K562 (cell line): ENCODE results near the gene SCML2. TPM values are rescaled to one million over a fixed set of nuclear protein-coding genes. Genes with fewer than 3 reads are reported as not detected.

ENCODE experiments used
- ATAC-seq: fragments of 200-7000 bp; cut with Tn5 transposase; 3 replicates; pipeline ENCODE4 v1.9.1; 2020; ENCODE audit warnings: moderate library complexity
- BruUV-seq: library from RNA; stranded (reverse); fragments of 400-500 nt; replicated peaks from 2 replicates; lab custom pipeline; 2021; lab: Mats Ljungman, UMichigan
- CTCF ChIA-PET: fragments of 300-600 bp; formaldehyde crosslinking; extraction: SDS; loops from one replicate; lab custom pipeline; 2021; ENCODE audit warnings: low intra/inter-chr PET ratio; lab: Yijun Ruan, JAX
- POLR2A ChIA-PET: fragments of 300-600, 350-650 bp; sonication (Branson Sonifier 250); formaldehyde crosslinking; extraction: SDS; loops from one replicate; lab custom pipeline; 2021; ENCODE audit warnings: antibody characterized with exemption, inconsistent platforms; lab: Yijun Ruan, JAX
- DNase-seq, 4 experiments: peaks; one replicate each; pipeline versions ENCODE4 v3.0.0 to v3.0.0-alpha.2; 2011 to 2018; ENCODE audit warnings: low spot score in 3 of 4, mixed read lengths in 3 of 4; ENCODE audit errors: extremely low read depth in 1 of 4
- FAIRE-seq: peaks from 2 replicates; lab custom pipeline; 2011; peaks lifted over from hg19 to GRCh38; lab: Jason Lieb, UNC
- H2AFZ ChIP-seq: 2 replicates; pipeline ENCODE4 v1.6.0; 2011; ENCODE audit warnings: low read depth, low read length, control low read depth, inconsistent platforms
- H3K27ac ChIP-seq: fragments of 200-600 bp; 3 replicates; pipeline ENCODE4 v1.8.0; 2011; ENCODE audit warnings: low read depth, mild to moderate bottlenecking, control low read depth, inconsistent platforms, low read length, moderate library complexity, mixed read lengths; ENCODE audit errors: extremely low read depth
- H3K27me3 ChIP-seq, 2 experiments: fragments of 300-600 bp in 1 of 2; 2 replicates in 1 of 2; 3 replicates in 1 of 2; pipeline versions ENCODE4 v1.6.0 to v1.8.0; 2011; ENCODE audit warnings: inconsistent platforms in 2 of 2, low read length in 2 of 2, mild to moderate bottlenecking in 1 of 2, mixed read lengths in 1 of 2, moderate library complexity in 1 of 2; ENCODE audit not compliant: control insufficient read depth in 2 of 2, insufficient read depth in 2 of 2
- H3K36me3 ChIP-seq: fragments of 300-600 bp; 3 replicates; pipeline ENCODE4 v1.8.0; 2011; ENCODE audit warnings: mild to moderate bottlenecking, low read length, inconsistent platforms; ENCODE audit not compliant: control insufficient read depth, insufficient read depth
- H3K4me1 ChIP-seq, 2 experiments: fragments of 200-600 bp in 1 of 2; replicated peaks in 1 of 2; 2 replicates in 1 of 2; 3 replicates in 1 of 2; pipeline versions ENCODE4 v1.5.1 to v1.8.0; 2011; ENCODE audit warnings: inconsistent platforms in 2 of 2, low read length in 2 of 2, mild to moderate bottlenecking in 1 of 2, mixed read lengths in 1 of 2, moderate library complexity in 1 of 2; ENCODE audit not compliant: control insufficient read depth in 2 of 2, insufficient read depth in 2 of 2
- H3K4me2 ChIP-seq: 2 replicates; pipeline ENCODE4 v1.6.1; 2011; ENCODE audit warnings: low read length, control low read depth, inconsistent platforms, mixed read lengths; ENCODE audit not compliant: insufficient read depth
- H3K4me3 ChIP-seq: fragments of 200-600 bp; sonication (generic), shearing (Covaris generic); 2 replicates; pipeline ENCODE4 v1.5.1; 2016; ENCODE audit warnings: control low read depth, inconsistent platforms
- H3K79me2 ChIP-seq: fragments of 200-600 bp; 3 replicates; pipeline ENCODE4 v1.8.0; 2011; ENCODE audit warnings: low read length, inconsistent platforms; ENCODE audit not compliant: control insufficient read depth, insufficient read depth
- H3K9ac ChIP-seq, 2 experiments: 2 replicates each; pipeline versions ENCODE4 v1.6.0 to v1.6.1; 2011; ENCODE audit warnings: low read depth in 2 of 2, low read length in 2 of 2, control low read depth in 1 of 2, inconsistent platforms in 1 of 2, mild to moderate bottlenecking in 1 of 2, mixed read lengths in 1 of 2; ENCODE audit not compliant: insufficient read depth in 1 of 2
- H3K9me1 ChIP-seq: one replicate; pipeline ENCODE4 v1.6.0; 2011; ENCODE audit warnings: inconsistent platforms, mild to moderate bottlenecking, low read length, moderate library complexity; ENCODE audit not compliant: control insufficient read depth, insufficient read depth
- H3K9me3 ChIP-seq: replicated peaks from 2 replicates; pipeline ENCODE4 v1.5.1; 2011; ENCODE audit warnings: low read depth, low read length, inconsistent platforms; ENCODE audit not compliant: control insufficient read depth, insufficient read depth
- H4K20me1 ChIP-seq: replicated peaks from 2 replicates; pipeline ENCODE4 v1.6.1; 2011; ENCODE audit warnings: low read length, inconsistent platforms, mixed read lengths; ENCODE audit not compliant: control insufficient read depth, insufficient read depth
- CREB3 ChIP-seq: fragments of 450-650 bp; conservative IDR thresholded peaks from 2 replicates; pipeline ENCODE4 v1.6.1; 2016; ENCODE audit warnings: missing genetic modification characterization, low read depth, mild to moderate bottlenecking, missing compliant biosample characterization, moderate library complexity
- CXXC5 ChIP-seq: fragments of 250-450 bp; sonication (Bioruptor Pico); IDR thresholded peaks from 2 replicates; pipeline ENCODE4 v1.8.0; 2022; ENCODE audit warnings: inconsistent platforms, mild to moderate bottlenecking, moderate library complexity
- ETV5 ChIP-seq: sonication (generic); formaldehyde crosslinking; IDR thresholded peaks from 2 replicates; pipeline ENCODE4 v1.4.0; 2020; ENCODE audit warnings: low read depth, mild to moderate bottlenecking, missing genetic modification reagents
- FOXK1 ChIP-seq: sonication (generic); formaldehyde crosslinking; IDR thresholded peaks from 2 replicates; pipeline ENCODE4 v1.8.0; 2022; ENCODE audit warnings: missing genetic modification reagents, mild to moderate bottlenecking, borderline replicate concordance
- GTF2E2 ChIP-seq: fragments of 200-800 bp; sonication (Bioruptor generic); IDR thresholded peaks from 2 replicates; pipeline ENCODE4 v1.6.1; 2016; ENCODE audit warnings: missing genetic modification characterization, missing compliant biosample characterization
- MEIS2 ChIP-seq: fragments of 450-650 bp; IDR thresholded peaks from 2 replicates; pipeline ENCODE4 v1.6.1; 2014; ENCODE audit warnings: mild to moderate bottlenecking; ENCODE audit not compliant: partially characterized antibody
- MYBL2 ChIP-seq, 2 experiments: fragments of 450-650 bp in 1 of 2; sonication (generic) in 1 of 2; formaldehyde crosslinking in 1 of 2; IDR thresholded peaks; 2 replicates each; pipeline versions ENCODE4 v1.6.1 to v1.8.1; 2017 to 2022; ENCODE audit warnings: borderline replicate concordance in 1 of 2, inconsistent platforms in 1 of 2, low read depth in 1 of 2, mild to moderate bottlenecking in 1 of 2, missing genetic modification reagents in 1 of 2, moderate library complexity in 1 of 2
- PBX2 ChIP-seq, 2 experiments: IDR thresholded peaks in 1 of 2; conservative IDR thresholded peaks in 1 of 2; 2 replicates each; pipeline ENCODE4 v1.6.1; 2016; ENCODE audit warnings: low read depth in 2 of 2, mild to moderate bottlenecking in 1 of 2, missing compliant biosample characterization in 1 of 2, missing genetic modification characterization in 1 of 2, moderate library complexity in 1 of 2
- POLR2AphosphoS2 ChIP-seq: IDR thresholded peaks from 2 replicates; pipeline ENCODE4 v1.6.1; 2012; ENCODE audit warnings: low read length, improper control_type of control experiment
- RB1 ChIP-seq: fragments of 450-650 bp; IDR thresholded peaks from 2 replicates; pipeline ENCODE4 v1.6.1; 2017; ENCODE audit warnings: low read depth, mild to moderate bottlenecking
- SLC30A9 ChIP-seq: fragments of 250-450 bp; sonication (Bioruptor Pico); IDR thresholded peaks from 2 replicates; pipeline ENCODE4 v1.8.0; 2022; ENCODE audit warnings: mild to moderate bottlenecking, moderate library complexity
- STAT6 ChIP-seq: sonication (generic); formaldehyde crosslinking; IDR thresholded peaks from 2 replicates; pipeline ENCODE4 v1.8.1; 2023; ENCODE audit warnings: mild to moderate bottlenecking, missing genetic modification reagents
- ZNF316 ChIP-seq: fragments of 450-650 bp; IDR thresholded peaks from 2 replicates; pipeline ENCODE4 v1.6.1; 2016
- ZNF639 ChIP-seq, 2 experiments: fragments of 200-800 bp in 1 of 2; sonication (Bioruptor generic) in 1 of 2; sonication (generic) in 1 of 2; formaldehyde crosslinking in 1 of 2; IDR thresholded peaks in 1 of 2; conservative IDR thresholded peaks in 1 of 2; 2 replicates each; pipeline versions ENCODE4 v1.5.0 to v1.6.1; 2016 to 2020; ENCODE audit warnings: missing compliant biosample characterization in 1 of 2, missing genetic modification characterization in 1 of 2, missing genetic modification reagents in 1 of 2
- WGBS: fragments of 100-300 bp; shearing (Covaris generic); methylation state at CpG from one replicate; pipeline ENCODE4 v1.1.6; 2016; ENCODE audit warnings: low coverage, mixed read lengths; ENCODE audit not compliant: insufficient coverage; ENCODE audit errors: missing lambda C conversion rate; 5-methylcytosine and 5-hydroxymethylcytosine counted together
- in situ Hi-C: fragments of 300-500 bp; cut with MboI; formaldehyde crosslinking; loops from 4 replicates; pipeline ENCODE4 v1.15.0; 2018; ENCODE audit warnings: inconsistent platforms, mixed read lengths
- intact Hi-C: fragments of 100-400 bp; cut with micrococcal nuclease; formaldehyde crosslinking; loops from 2 replicates; pipeline ENCODE4 v1.14.2; 2022
- polyA plus RNA-seq, 8 experiments: library from polyadenylated mRNA; depleted of rRNA in 4 of 8; stranded (reverse) in 5 of 8; unstranded in 3 of 8; fragments of >200 nt; fragmentation: Nextera tagmentation in 2 of 8; fragmentation: Illumina TruSeq in 1 of 8; extraction: Ambion mirVana in 2 of 8; extraction: Trizol in 1 of 8; gene quantifications; 2 replicates each; pipeline versions ENCODE4 v1.2.1 to v1.2.3, GENCODE V29; 2011 to 2014; ENCODE audit warnings: inconsistent platforms in 1 of 8, missing spikeins in 1 of 8
- total RNA-seq, 7 experiments: library from RNA; depleted of rRNA in 6 of 7; stranded (reverse); fragments of >200 nt in 6 of 7; fragmentation: Illumina TruSeq in 2 of 7; extraction: Trizol in 2 of 7; gene quantifications; 2 replicates each; pipeline versions ENCODE4 v1.2.1 to v1.2.3, GENCODE V29; 2011 to 2021; ENCODE audit warnings: low replicate concordance in 1 of 7

SCML2 gene
- total and polyA plus RNA-seq, 9 of the 15 experiments (the other 6 are each of a cell fraction or from before 2014, with no cell fraction given), result 15.1 to 30.8 (median 22.9) TPM

- peaks cover 10 to 17% of the 10 kb centered on the region in 2 experiments; a peak in 4 of 5 replicates for H3K4me1 ChIP-seq
- ATAC-seq (no peak), DNase-seq (no peak), FAIRE-seq (no peak)
- no peaks in the 10 kb centered on the region for H3K9me3 ChIP-seq
- no TSS peak for BruUV-seq
- no peak overlapping the region for H2AFZ ChIP-seq
- H3K4me2 ChIP-seq, result no peak overlapping the region
- H3K36me3 ChIP-seq, result no peaks in the 10 kb centered on the region
- H3K27ac ChIP-seq, result no peak overlapping the region
- intact Hi-C loops, result no loop called here
- peaks cover 2% of the 10 kb centered on the region for H3K9me1 ChIP-seq
- POLR2A ChIA-PET, result interaction anchor here (1.0 kb wide), 1 partner anchor 12 kb away, joined by 3 read pairs; no protein-coding TSS in a partner anchor
- in situ Hi-C loops, result no loop called here
- H3K79me2 ChIP-seq, result peaks cover 70% of the 10 kb centered on the region
- H3K4me3 ChIP-seq, result no peak overlapping the region
- CTCF ChIA-PET, result no interaction called here
- peaks cover 9% of the 10 kb centered on the region for H4K20me1 ChIP-seq
- 77% methylated on average over 2 of the region's 2 CpGs for WGBS
- no peaks in the 10 kb centered on the region for H3K27me3 ChIP-seq
- H3K9ac ChIP-seq, result no peak overlapping the region
- TF ChIP-seq GTF2E2 (tag) (no peak), SLC30A9 (CRISPR knock-in tag) (no peak), MEIS2 (no peak), ZNF316 (no peak), POLR2AphosphoS2 (no peak), MYBL2 (IDR thresholded peaks at IDR 0.05; ENCODE audit: low read depth) (no peak), MYBL2 (CRISPR knock-in tag; IDR thresholded peaks at IDR 0.05; ENCODE audit: borderline replicate concordance) (no peak), ETV5 (CRISPR knock-in tag) (no peak), CREB3 (no peak), RB1 (no peak), STAT6 (CRISPR knock-in tag) (no peak), PBX2 (CRISPR knock-in tag; IDR thresholded peaks at IDR 0.05; ENCODE audit: low read depth) (no peak), PBX2 (tag; conservative IDR thresholded peaks at IDR 0.05; ENCODE audit: low read depth) (no peak), ZNF639 (CRISPR knock-in tag; conservative IDR thresholded peaks at IDR 0.05 in 1 of 2, IDR thresholded peaks at IDR 0.05 in 1 of 2) (no peak), CXXC5 (CRISPR knock-in tag) (no peak), FOXK1 (CRISPR knock-in tag) (no peak)
These were observed 2.7 kb downstream of the SCML2 start for GRCh38 chrX:18351784-18352183.
